Ammon's horn (tissue), 1 donor: ENCODE data around the gene PLAAT2.
"Not testable (repeated sequence)": the region's sequence is repeated elsewhere in the genome, so short reads cannot be mapped to it uniquely, and the experiment has no call there.

ENCODE experiments used
- DNase-seq: peaks from one replicate; pipeline ENCODE4 v3.0.0-alpha.2; 2016; ENCODE audit warnings: low spot score

Gene PLAAT2

DNA sequence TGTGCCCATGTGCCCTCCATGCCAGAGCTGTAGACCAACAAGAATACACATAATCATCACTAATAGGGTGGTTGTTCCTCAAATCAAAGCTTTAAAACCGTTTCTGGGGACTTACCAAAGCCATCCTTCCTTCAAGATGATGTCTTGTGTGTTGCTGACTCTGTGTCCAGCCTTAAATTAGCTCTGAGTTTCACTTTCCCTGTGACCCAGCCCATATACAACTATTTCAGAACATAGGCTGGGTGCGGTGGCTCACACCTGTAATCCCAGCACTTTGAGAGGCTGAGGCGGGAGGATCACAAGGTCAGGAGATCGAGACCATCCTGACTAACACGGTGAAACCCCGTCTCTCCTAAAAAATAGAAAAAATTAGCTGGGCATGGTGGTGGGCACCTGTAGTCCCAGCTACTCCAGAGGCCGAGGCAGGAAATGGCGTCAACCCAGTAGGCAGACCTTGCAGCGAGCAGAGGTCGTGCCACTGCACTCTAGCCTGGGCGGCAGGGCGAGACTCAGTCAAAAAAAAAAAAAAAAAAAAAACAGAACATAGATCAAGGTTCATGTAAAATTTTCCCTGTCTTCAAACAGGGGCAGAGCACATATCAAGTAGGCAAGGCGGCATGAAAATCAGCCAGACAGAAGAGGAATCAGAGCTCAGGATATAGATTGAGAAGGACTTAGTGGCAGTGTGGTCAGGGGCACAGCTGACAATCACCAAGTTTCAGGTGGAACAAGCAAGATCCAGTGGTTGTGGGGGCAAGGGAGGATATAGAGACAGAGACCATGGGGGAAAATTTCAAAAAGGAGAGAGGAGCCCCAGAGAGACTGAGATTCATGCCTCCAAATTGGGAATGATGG is at the start of gene PLAAT2:
Gene PLAAT2, minus strand, starts transcription at position 179 of the 855 bp plus-strand sequence. Its CDS starts 55 bp downstream, at position 124.
- no peak for DNase-seq

DNA sequence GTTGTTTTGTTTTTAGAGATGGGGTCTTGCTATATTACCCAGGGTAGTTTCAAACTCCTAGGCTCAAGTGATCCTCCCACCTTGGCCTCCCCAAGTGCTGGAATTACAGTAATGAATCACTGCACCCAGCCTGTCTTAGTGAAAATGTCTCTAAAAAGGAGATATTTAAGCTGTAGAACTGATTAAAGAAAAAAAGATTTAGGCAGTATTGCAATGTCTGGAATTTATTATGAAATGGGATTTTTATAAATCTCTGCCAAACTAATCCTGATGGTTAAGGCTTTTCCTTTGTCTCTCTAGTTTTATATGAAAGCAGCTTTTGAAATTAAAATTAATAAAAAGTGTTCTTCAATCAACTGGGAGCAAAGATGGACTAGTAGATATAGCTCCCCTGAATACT is 49.0 kb upstream of the PLAAT2 start:
- DNase-seq: no peak

DNA sequence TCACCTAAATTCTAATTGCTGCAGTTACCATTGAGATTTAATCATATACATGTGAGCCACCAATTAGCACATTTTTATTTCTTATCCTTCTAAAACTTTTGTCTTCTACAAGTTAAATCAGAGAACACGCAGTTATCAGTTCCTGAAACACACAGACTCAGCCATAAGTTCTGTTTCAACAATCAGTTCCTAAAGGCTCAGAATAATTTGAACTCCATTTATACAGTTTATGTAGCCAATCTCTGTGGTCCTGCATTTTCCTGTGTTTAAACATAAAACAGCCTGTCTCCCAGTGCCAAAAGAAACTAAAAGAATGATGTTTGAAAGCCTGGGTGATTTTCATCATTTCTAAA is 48.2 kb upstream of the PLAAT2 start:
- no peak for DNase-seq

DNA sequence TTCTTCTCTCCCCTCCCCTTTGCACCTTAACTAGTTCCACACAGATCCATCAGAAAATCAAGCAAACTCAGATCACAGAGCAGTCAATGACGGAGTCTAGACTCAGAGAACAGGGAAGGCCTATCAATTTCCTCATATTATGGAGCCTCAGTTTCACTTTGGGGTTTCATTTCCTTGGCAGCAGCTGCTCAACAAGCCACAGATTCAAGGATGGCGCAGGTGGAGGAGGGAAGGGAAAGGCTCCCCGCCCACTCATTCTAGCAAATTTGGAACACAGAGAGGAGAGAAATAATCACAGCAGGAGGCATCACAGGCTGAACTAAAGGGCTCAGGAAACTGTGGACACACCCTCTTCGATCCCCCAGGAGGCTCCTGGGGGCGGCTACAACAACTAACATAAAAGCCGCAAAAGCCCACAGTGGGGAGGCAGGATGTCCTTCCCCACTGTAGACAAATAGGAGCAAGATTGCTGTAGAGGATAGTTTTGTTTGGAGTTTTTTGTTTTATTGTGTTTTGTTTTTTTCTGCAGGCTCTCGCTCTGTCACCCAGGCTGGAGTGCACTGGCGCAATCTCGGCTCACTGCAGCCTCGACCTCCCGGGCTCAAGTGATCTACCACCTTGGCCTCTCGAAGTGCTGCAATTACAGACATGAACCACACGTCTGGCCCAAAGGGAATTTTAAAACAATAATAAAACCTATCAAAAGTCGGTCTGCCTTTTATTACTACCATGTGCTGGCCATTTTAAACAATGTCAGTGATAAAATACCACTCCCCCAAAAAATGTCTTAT is 47.6 kb upstream of the PLAAT2 start:
- DNase-seq: peak; percentile 78

DNA sequence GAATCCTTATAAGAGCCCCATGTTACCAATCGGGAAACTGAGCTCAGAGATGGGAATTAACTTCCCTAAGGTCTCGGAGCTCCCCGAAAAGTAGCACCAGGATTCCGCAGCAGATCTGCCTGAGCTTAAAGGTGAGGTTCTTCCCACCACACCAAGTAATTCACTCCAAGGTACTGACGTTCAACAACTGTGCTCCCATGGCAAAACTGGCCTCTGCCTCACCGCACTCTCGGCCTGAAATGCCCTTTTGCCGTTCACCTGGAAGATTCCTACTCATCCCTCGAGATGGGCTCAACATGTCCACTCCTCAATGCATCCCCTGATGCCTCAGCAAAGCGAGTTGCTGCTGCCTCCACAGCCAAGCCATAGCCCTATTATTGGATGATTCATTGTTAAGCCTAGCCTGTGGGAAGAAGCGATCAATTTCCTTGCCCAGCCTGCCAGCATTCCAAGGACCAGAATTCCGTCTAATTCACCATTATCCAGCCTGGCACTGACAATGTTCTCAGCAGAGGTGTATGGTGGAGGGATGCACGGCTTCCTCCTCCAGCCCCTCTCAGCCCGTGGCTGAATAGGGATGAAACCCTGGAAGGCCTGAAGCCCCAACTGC is 46.9 kb upstream of the PLAAT2 start:
- DNase-seq: peak; percentile 35

DNA sequence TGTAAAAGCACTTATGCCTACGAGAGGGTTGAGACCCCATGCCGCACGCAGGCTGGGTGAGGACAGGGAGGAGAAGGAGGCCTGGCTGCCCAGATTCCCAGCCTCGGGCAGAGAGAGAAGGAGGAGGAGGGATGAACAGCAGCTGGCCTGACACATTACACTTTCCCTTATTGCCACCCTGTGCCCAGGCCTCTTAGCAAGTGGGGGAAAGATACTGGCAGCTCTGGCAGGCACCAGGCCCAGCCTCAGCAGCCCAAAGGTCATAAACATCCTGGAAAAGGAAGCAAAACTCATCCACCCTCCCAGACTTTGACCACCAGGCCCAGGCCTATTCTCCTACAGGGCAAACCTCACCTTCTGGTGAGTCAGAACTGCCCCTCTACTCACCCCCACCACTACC is 46.4 kb upstream of the PLAAT2 start:
- DNase-seq: peak; percentile 74

DNA sequence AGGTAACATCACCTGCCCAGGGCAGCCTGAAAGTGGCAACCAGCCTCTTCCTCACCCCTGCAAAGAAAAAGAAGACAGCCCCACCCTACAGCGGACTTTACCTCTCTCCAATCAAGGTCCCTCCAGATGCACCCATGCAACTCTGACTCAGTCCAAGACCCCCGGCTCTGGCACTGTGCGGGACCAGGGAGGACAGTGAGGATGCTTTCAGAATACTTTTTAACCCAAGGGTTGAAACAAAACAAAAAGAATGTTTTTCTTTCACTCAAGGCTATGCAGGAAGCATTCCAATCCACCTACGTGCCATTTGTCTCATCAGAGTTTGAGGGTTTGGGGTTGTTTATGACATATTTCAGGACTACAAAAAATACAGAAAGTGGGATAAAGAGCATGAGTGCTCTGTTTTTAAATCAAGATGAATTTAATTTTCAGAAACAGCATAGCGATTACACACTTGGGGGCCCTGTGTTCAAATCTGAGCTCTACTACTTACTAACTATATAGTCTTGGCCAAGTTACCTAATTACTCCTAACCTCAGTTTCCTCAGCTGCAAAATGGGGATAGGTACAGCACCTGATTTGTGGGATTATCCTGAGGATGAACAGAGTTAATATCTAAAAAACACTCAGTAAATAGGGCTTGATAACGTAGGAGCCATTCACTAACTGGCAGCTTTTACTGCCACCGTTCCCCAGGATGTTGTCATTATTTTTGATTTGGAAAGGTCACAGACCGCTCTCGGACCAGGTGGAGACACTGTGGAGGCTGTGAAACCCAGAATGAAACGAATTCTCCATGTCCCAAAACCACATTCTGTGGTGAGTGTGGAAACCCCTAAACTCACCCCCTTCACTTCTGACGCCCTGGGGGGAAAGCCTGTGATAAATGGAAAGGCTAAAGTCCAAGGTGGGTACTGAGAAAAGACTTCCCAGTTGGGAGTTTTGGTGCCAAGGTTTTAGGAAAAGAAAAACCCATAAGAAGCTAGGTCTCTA is 45.5 kb upstream of the PLAAT2 start:
- no peak for DNase-seq

DNA sequence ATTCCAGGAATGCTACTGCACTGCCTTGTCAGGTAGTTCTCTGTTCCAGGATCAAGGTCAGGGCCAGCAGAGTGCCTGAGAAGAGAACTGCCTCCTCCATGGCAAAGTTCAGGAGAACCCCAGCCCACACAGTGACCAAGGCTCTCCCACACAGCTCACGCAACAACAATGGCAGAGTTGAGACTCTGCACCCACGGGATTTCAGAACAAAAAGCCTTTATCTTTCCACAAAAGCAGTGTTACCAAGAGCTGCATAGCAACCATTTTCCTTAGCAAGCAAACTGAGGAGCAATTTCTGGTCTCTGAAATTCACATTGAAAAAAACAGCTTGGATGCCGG is 40.0 kb upstream of the PLAAT2 start:
- peak; percentile 93 for DNase-seq

DNA sequence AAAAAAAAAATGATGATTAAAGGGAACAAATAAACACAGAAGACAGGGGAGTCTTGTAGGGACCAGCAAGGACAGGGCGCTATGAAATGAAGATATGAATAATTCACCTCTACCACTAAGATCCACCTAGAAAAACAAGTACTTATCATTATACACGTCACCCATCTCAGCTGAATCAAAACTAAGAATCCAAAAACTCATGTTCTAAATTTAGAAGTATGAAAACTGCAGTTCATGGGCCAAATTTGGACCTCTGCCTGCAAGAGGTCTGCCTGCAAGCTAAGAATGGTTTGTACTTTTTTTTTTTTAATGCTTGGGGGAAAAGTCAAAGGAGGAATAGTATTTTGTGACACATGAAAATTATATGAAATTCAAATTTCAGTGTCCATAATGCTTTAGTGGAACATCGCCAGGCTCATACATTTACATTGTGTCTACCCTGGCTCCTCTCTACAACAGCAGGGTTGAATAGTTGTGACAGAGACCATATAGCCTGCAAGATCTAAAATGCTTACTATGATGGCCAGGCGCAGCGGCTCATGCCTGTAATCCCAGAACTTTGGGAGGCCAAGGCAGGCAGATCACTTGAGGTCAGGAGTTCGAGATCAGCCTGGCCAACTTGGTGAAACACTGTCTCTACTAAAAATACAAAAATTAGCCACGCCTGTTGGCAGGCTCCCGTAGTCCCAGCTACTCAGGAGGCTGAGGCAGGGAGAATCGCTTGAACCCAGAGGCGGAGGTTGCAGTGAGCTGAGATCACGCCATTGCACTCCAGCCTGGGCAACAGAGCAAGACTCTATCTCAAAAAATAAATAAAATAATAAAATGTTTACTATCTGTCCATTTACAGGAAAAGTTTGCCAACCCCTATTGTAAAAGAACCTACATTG is 39.4 kb upstream of the PLAAT2 start:
- not testable (repeated sequence) for DNase-seq

DNA sequence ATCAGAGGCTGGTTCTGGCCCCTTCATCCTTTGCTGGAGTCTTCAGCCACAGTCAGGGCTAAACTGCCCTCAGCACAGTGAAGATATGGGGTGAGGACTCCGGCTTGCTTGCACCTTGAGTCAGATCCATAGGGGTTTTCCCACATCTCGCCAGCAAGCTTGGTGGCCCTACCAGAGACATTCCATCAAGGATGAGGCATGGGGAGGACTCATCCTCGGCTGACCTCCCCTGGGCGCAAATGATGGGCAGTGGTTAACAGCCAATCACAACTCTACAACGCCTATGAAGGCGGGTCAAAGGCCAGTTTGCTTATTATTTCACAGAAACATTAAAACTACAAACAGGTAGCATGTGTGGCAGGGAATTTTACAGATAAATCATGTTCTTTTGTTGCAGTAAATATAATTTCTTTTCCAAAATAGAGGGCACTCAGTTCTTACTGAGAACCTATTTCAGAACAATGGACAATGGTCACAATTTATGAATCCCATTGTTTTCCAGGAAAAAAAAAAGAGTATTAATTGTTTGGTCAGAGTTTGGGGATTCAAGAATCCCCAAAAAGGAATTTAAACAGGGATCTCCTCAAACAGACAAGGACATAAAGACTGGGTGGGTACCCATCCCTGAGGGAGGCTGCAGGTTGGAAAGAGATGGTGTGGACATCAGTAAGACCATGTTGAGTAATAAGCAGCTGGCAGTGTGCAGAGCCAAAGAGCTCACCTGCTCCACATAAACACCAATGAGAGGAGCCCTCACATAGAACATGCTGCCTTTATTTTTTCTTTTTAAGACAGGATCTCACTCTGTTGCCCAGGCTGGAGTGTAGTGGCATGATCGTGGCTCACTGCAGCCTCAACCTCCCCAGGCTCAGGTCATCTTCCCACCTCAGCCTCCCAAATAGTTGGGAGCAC is 36.3 kb upstream of the PLAAT2 start:
- DNase-seq: peak; percentile 67

DNA sequence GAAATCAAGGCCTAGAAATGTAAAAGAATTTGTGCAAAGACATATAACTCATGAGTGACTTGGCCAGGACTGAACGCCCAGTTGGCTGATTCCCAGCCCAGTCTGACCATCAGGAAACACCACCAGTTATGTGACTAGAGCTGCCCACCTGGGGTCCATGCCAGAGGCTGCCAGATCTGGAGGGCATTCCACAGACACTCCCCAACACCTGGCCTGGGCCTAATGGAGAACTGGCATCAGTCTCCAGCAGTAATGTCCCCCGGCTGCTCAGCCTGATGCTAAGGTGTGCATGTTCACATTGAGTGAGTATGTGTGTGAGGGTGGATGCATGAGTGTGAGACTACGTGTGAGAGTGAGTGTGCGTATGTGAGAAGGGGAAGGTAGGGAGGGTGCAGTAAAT is 35.4 kb upstream of the PLAAT2 start:
- DNase-seq: no peak

DNA sequence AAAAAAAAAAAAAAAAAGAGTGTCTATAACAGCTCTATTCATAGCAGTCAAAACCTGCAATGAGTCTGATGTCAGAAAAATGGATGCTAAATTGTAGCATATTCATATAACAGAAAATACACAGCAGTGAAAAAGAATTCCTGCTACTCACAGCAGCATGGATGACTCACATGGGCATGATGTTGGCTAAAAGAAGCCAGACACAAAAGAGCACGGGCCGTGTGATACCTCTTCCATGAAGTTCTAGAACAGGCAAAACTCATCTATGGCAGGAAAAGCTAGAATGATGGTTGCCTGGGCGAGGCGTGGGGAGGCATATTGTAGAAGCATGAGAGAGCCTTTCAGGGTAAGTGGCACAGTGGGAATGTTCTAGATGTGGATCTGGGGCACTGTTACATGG is 32.1 kb upstream of the PLAAT2 start:
- DNase-seq: no peak

DNA sequence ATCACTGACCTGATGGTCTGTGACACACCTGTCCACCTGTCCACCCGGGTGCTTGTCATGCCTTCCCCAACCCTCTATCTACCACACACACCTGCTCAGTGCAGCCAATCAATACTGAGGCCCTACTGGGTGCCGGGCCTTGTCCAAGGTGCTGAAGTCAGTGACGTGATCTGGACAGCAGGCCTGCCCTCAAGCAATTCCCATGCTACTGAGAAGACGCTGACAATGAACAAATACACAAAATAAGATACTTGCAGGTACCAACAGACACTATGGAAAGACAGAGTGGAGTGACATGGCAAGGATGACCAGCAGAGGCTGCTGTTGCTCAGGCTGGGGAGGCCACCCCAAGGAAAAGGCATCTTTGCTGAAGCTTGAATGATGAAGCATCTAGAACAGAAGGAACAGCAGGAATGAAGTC is 29.8 kb upstream of the PLAAT2 start:
- peak; percentile 73 for DNase-seq

DNA sequence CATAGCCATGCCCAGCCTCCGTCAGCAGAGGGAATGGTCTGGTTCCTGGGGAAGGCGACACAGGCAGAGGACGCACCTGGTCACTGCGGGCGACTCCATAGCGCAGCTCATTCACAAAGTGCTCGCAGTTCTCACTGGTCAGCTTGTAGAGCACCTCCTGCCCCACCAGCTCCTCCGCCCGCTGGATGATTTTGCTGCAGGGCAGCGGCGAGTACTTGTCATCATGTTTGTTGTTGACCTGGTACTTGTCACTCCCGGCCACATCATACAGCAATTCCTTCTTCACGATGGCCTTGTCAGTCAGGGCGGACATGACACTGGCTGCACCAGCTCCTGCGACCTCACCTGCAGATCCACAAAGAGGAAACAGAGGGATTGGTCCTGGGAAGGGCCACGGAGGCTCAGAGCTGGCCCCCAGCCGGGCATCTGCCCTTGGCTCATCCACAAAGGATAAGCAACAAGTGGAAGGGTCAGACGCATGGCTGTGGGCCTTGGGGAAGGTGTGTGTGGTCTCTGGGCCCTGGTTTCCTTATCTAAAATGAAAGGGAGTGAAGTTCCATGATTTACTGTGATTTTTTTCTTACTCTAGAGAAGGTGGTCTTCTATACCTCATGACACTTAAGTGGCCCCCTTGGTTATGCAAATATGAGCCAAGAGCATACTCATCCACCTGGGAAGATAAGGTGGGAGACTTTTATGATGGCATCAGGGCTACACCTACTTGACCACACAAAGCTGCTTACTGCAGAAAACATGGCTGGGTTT is 27.0 kb upstream of the PLAAT2 start:
- DNase-seq: no peak

DNA sequence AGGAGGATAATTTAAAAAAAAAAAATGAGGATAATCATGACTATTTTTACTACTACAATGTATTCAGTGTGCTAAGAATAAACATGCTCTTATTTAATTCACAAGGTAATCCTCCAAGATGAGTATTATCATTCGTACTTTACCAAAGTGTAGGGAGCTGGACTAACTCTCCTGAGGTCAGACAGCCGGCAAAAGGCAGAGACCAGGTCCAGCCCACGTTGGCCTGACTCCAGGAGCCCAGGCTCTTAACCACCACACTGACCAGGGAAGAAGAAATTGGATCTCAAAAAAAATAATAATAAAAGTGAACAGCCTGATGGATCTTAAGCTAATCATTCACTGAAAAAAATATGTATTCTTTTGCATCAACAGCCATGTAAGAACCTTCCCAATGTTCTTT is 25.8 kb upstream of the PLAAT2 start:
- DNase-seq: no peak

DNA sequence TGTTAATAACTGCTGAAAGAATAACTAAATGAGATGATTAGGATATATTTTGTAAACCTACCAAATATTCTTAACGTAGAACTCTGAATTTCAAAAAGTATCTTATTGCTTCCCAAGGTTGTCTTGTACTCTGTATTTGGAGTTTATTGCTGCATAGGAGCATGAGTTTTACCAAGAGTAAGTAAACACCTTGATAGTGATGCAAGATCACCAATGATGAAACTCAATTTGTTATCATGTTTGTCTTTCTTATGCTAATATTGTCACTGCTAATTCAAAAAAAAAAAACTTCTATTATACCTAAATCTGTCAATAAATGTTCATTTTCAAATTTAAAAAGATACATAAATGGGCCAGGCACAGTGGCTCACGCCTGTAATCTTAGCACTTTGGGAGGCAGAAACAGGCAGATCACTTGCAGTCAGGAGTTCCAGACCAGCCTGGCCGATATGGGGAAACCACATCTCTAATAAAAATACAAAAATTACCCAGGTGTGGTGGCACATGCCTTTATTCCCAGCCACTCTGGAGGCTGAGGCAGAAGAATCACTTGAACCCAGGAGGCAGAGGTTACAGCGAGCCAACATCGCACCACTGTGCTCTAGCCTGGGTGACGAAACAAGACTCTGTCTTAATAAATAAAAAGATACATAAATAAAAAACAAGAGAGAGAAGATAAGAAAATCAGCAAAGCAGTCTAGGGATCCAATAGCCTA is 23.4 kb upstream of the PLAAT2 start:
- DNase-seq: no peak

DNA sequence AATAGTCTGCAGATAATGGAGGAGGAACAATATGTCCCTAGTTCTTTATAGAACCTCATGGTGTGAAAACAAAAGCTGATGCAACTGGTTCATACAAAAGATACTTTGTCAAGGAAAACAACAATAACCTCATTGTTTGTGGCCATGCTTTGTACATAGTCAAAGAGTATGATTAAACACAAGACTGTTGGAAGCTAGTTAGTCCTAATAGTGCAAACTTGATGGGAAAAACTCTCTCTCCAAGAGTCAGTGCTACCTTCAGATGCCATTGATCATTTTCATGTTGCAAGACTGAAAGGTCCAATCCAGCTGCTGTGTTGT is 20.1 kb upstream of the PLAAT2 start:
- peak; percentile 88 for DNase-seq

DNA sequence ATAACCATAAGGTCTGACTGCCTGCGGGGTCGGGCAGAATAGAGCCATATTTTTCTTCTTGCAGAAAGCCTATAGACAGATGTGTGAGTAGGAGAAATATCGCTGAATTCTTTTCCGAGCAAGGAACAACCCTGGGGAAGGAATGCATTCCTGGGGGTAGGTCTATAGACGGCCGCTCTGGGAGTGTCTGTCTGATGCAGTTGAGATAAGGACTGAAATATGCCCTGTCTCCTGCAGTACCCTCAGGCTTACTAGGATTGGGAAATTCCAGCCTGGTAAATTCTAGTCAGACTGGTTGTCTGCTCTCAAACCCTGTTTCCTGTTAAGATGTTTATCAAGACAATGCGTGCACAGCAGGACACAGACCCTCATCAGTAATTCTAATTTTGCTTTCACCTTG is 18.0 kb upstream of the PLAAT2 start:
- not testable (repeated sequence) for DNase-seq
